Measurements from ENCODE around the gene SKI.

The SKI gene

DNA sequence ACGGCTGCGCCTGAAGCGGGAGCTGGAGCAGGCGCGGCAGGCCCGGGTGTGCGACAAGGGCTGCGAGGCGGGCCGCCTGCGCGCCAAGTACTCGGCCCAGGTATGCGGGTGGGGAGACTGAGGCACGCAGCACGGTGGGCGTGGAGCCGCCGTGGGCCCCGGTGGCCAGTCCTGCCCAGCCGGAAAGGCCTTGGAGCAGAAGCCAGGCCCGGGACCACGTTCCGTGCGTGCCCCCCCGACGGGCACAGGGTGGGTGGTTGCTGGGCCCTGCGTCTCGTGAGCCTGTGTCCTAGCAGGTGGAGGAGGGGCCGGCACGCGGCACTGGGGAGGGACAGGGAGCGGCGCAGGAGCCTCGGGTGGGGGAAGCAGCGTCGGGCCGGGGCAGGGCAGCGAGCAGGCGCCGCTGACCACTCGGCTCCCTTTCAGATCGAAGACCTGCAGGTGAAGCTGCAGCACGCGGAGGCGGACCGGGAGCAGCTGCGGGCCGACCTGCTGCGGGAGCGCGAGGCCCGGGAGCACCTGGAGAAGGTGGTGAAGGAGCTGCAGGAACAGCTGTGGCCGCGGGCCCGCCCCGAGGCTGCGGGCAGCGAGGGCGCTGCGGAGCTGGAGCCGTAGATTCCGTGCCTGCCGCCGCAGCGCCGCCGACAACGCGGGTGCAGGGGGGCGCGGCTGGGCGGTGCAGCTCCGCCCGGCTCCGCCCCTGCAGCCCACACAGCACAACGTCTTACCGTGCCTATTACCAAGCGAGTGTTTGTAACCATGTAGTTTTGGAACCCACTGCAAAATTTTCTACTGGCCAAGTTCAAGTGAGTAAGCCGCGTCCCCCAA is 78.2 kb downstream of the SKI start:
- Histone ChIP-seq H3K27ac (no peak overlapping the region), H3K27me3 (peaks cover 12% of the 10 kb centered on the region), H3K9me3 (no peaks in the 10 kb centered on the region), H3K4me3 (ENCODE audit: low read depth in 1 of 2, low read length in 1 of 2) (no peak overlapping the region), H3K4me1 (ENCODE audit: control insufficient read depth in 1 of 2, insufficient read depth in 1 of 2, low read depth in 1 of 2, low read length in 1 of 2) (peaks cover 0 to 1% of the 10 kb centered on the region in 2 experiments), H3K36me3 (peaks cover 73% of the 10 kb centered on the region)
- no peak for TF ChIP-seq CTCF (IDR thresholded peaks at IDR 0.05)

GRCh38 chr1:2307064-2307605 is 79.0 kb downstream of the SKI start:
- TF ChIP-seq CTCF (IDR thresholded peaks at IDR 0.05), result no peak
- Histone ChIP-seq H3K4me1 (ENCODE audit: control insufficient read depth in 1 of 2, insufficient read depth in 1 of 2, low read depth in 1 of 2, low read length in 1 of 2) (no peaks in the 10 kb centered on the region), H3K9me3 (no peaks in the 10 kb centered on the region), H3K36me3 (peaks cover 73% of the 10 kb centered on the region), H3K27ac (no peak overlapping the region), H3K4me3 (ENCODE audit: low read depth in 1 of 2, low read length in 1 of 2) (no peak overlapping the region), H3K27me3 (peaks cover 12% of the 10 kb centered on the region)

GRCh38 chr1:2307972-2308371 is 79.9 kb downstream of the SKI start:
- Histone ChIP-seq H3K4me3 (ENCODE audit: low read depth in 1 of 2, low read length in 1 of 2) (no peak overlapping the region), H3K27me3 (peaks cover 17% of the 10 kb centered on the region), H3K27ac (no peak overlapping the region), H3K4me1 (ENCODE audit: control insufficient read depth in 1 of 2, insufficient read depth in 1 of 2, low read depth in 1 of 2, low read length in 1 of 2) (no peaks in the 10 kb centered on the region), H3K9me3 (no peaks in the 10 kb centered on the region), H3K36me3 (peaks cover 70% of the 10 kb centered on the region)
- no peak for TF ChIP-seq CTCF (IDR thresholded peaks at IDR 0.05)

- Histone ChIP-seq H3K4me3 (ENCODE audit: low read depth in 1 of 2, low read length in 1 of 2) (no peak overlapping the region), H3K27ac (no peak overlapping the region), H3K27me3 (peaks cover 25% of the 10 kb centered on the region), H3K4me1 (ENCODE audit: control insufficient read depth in 1 of 2, insufficient read depth in 1 of 2, low read depth in 1 of 2, low read length in 1 of 2) (no peaks in the 10 kb centered on the region), H3K36me3 (peaks cover 61% of the 10 kb centered on the region), H3K9me3 (no peaks in the 10 kb centered on the region)
- TF ChIP-seq CTCF (IDR thresholded peaks at IDR 0.05), result no peak
These were observed 80.7 kb downstream of the SKI start for GRCh38 chr1:2308844-2309243.

DNA sequence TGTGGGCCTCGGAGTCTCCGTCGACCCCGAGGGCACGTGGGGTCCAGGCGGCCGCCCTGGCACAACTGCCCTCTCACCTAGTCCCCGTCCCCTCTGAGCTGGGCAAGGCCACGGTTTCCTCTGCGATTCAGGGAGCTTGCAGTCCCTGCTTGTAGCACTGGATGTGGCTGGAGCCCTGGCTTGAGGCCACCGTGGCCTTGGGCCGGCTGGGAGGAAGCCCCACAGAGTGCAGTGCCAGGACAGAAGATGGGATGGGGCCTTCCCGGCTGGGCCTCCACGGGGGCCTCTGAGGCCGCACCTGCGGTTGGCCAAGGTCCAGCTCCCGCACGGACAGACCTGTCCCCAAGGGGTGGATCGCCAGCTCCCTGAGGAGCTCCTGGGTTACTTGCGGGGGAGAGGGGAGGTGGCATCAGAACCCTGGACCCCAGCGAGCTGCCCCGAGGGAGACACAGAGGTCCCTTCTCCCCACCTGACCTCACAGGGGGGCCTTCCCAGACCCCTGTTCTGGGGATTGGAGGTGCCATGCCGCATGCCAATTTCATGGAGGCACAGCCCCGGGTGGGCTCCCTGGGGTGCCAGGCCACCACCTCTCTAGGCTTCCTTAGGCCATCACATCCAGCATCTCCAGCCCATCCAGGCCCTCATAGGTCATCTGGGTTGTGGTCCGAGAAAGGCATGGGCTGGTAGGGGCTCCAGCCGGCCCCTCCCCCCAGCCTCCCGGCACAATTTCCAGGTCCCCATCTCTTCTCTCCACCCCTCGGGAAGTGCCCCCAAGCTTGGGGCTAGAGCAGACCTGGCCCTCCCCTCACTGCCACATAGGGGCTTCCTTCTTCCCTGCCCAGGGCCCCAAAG is 82.4 kb downstream of the SKI start:
- Histone ChIP-seq H3K36me3 (peaks cover 44% of the 10 kb centered on the region), H3K27me3 (peaks cover 42% of the 10 kb centered on the region), H3K9me3 (no peaks in the 10 kb centered on the region), H3K4me3 (ENCODE audit: low read depth in 1 of 2, low read length in 1 of 2) (no peak overlapping the region), H3K27ac (no peak overlapping the region), H3K4me1 (ENCODE audit: control insufficient read depth in 1 of 2, insufficient read depth in 1 of 2, low read depth in 1 of 2, low read length in 1 of 2) (peaks cover 0 to 13% of the 10 kb centered on the region in 2 experiments)
- TF ChIP-seq CTCF (IDR thresholded peaks at IDR 0.05), result no peak

All from neutrophil (primary cell).